Cardiac muscle cell (in vitro differentiated cells and primary cell): Measurements from ENCODE around the gene FAM193B. TPM values are rescaled to one million over a fixed set of nuclear protein-coding genes. Genes with fewer than 3 reads are reported as not detected.
"Not testable (repeated sequence)": the region's sequence is repeated elsewhere in the genome, so short reads cannot be mapped to it uniquely, and the experiment has no call there.

Experiments
- DNase-seq, 2 donors: peaks; one replicate each; pipeline versions ENCODE4 v3.0.0 to v3.0.0-alpha.2; 2010 to 2017; ENCODE audit warnings: low read depth in 1 of 2, low spot score in 1 of 2
- H3K27ac ChIP-seq: fragments of 200-600 bp; sonication (generic); 2 replicates; pipeline ENCODE4 v1.5.1; 2016
- H3K27me3 ChIP-seq: fragments of 200-600 bp; sonication (generic); 2 replicates; pipeline ENCODE4 v1.6.0; 2016; ENCODE audit warnings: control low read depth
- H3K36me3 ChIP-seq: fragments of 200-600 bp; sonication (generic); 2 replicates; pipeline ENCODE4 v1.5.1; 2016; ENCODE audit warnings: control low read depth
- H3K4me1 ChIP-seq: fragments of 200-600 bp; sonication (generic); 2 replicates; pipeline ENCODE4 v1.8.1; 2017; ENCODE audit warnings: low read depth, mild to moderate bottlenecking, mixed run types
- H3K4me3 ChIP-seq: fragments of 200-600 bp; sonication (generic); 2 replicates; pipeline ENCODE4 v1.5.1; 2016; ENCODE audit warnings: mild to moderate bottlenecking
- H3K9me3 ChIP-seq: fragments of 200-600 bp; sonication (generic); 2 replicates; pipeline ENCODE4 v1.5.1; 2017; ENCODE audit warnings: low read depth, mild to moderate bottlenecking, control low read depth
- polyA plus RNA-seq: library from polyadenylated mRNA; unstranded; fragments of >200 nt; fragmentation: Nextera tagmentation; extraction: Ambion mirVana; gene quantifications from 2 replicates; pipeline ENCODE4 v1.2.1, GENCODE V29; 2016
- total RNA-seq: library from RNA; depleted of rRNA; stranded (reverse); fragments of >200 nt; gene quantifications from 2 replicates; pipeline ENCODE4 v1.2.3, GENCODE V29; 2016
- TF ChIP-seq, protein P1 (sequence below): IDR thresholded peaks from 2 replicates; pipeline ENCODE4 v1.5.1; 2012; ENCODE audit warnings: low read depth, mild to moderate bottlenecking, low read length

Gene FAM193B
- total and polyA plus RNA-seq, 2 experiments from 2014 or later: 67.4 to 80.9 TPM

DNA sequence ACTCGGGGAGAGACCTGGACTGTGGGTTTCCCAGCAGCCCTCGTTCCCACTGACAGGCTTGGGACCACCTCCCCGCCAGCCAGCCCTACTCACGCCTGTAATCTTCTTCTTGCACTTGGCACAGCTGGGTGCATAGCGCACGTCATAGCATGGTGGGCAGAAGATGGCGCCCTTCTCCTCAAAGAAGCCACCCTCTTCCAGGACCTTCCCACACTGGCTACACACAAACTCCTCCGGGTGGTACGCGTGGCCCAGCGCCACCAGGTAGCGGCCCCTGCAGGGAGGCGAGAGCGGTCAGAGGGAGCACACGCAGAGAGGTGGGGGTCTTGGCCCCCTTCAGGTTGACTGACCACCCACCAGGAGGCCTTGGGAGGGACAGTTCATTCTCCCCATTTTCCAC is 66.4 kb downstream of the FAM193B start:
- no peaks in the 10 kb centered on the region for H3K9me3 ChIP-seq
- no peak for DNase-seq
- H3K36me3 ChIP-seq: peaks cover 65% of the 10 kb centered on the region
- no peaks in the 10 kb centered on the region for H3K4me1 ChIP-seq
- no peak overlapping the region for H3K27ac ChIP-seq
- TF ChIP-seq, protein P1, sequence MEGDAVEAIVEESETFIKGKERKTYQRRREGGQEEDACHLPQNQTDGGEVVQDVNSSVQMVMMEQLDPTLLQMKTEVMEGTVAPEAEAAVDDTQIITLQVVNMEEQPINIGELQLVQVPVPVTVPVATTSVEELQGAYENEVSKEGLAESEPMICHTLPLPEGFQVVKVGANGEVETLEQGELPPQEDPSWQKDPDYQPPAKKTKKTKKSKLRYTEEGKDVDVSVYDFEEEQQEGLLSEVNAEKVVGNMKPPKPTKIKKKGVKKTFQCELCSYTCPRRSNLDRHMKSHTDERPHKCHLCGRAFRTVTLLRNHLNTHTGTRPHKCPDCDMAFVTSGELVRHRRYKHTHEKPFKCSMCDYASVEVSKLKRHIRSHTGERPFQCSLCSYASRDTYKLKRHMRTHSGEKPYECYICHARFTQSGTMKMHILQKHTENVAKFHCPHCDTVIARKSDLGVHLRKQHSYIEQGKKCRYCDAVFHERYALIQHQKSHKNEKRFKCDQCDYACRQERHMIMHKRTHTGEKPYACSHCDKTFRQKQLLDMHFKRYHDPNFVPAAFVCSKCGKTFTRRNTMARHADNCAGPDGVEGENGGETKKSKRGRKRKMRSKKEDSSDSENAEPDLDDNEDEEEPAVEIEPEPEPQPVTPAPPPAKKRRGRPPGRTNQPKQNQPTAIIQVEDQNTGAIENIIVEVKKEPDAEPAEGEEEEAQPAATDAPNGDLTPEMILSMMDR: no peak
- H3K4me3 ChIP-seq: no peak overlapping the region
- no peaks in the 10 kb centered on the region for H3K27me3 ChIP-seq

DNA sequence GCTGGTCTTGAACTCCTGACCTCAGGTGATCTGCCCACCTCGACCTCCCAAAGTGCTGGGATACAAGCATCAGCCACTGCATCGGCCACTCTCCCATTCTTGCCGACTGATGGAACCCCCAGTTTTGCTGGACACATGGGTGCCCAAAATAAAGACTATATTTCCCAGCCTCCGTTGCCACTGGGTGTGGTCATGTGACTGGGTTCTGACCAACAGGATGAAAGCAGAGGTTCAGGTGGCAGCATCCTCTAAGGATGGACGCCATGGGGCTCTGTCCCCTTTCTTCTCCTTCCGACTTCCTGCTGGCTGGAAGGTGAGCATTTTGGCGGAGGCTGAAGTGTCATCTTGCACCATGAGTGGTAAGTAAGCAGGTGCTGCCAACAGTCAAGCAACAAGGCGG is 67.2 kb downstream of the FAM193B start:
- Histone ChIP-seq H3K27ac (no peak overlapping the region), H3K9me3 (no peaks in the 10 kb centered on the region), H3K36me3 (peaks cover 62% of the 10 kb centered on the region), H3K27me3 (no peaks in the 10 kb centered on the region), H3K4me1 (no peaks in the 10 kb centered on the region), H3K4me3 (no peak overlapping the region)
- TF ChIP-seq, protein P1: no peak
- DNase-seq: no peak

DNA sequence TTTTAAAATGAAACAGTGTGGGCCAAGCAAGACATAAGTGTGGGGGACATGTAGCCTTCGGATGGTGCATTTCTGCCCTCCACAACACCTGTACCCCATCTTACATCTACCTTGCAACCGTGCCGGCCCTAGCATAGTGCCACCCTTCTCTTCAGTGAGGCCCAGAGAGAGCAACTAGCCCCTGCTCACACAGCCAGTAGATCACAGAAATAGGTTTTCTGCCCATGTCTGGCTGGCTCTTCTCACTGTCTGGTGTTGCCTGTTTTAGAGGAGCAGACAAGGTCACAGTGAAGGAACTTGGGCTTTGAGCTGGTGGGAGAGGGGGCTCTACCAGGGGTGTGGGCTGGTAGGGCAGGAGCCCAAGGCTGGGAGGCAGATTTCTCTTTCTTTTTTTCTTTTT is 68.1 kb downstream of the FAM193B start:
- Histone ChIP-seq H3K4me1 (no peaks in the 10 kb centered on the region), H3K9me3 (no peaks in the 10 kb centered on the region), H3K27me3 (no peaks in the 10 kb centered on the region), H3K4me3 (no peak overlapping the region), H3K36me3 (peaks cover 61% of the 10 kb centered on the region), H3K27ac (no peak overlapping the region)
- DNase-seq: no peak
- TF ChIP-seq, protein P1: no peak

DNA sequence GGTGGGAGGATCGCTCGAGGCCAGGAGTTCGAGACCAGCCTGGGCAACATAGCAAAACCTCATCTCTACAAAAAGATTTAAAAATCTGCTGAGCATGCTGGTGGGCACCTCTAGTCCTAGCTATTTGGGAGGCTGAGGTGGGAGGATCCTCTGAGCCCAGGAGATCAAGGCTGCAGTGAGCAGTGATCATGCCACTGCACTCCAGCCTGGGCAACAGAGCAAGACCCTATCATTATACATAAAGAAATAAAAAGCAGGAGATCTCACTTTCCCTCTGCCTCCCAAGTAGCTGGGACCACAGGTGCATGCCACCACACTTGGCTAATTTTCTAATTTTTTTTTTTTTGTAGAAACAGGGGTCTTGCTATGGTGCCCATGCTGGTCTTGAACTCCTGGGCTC is 68.6 kb downstream of the FAM193B start:
- not testable (repeated sequence) for H3K4me1 ChIP-seq, H3K4me3 ChIP-seq, H3K27me3 ChIP-seq, DNase-seq, H3K9me3 ChIP-seq, H3K27ac ChIP-seq
- H3K36me3 ChIP-seq: peaks cover 56% of the 10 kb centered on the region

DNA sequence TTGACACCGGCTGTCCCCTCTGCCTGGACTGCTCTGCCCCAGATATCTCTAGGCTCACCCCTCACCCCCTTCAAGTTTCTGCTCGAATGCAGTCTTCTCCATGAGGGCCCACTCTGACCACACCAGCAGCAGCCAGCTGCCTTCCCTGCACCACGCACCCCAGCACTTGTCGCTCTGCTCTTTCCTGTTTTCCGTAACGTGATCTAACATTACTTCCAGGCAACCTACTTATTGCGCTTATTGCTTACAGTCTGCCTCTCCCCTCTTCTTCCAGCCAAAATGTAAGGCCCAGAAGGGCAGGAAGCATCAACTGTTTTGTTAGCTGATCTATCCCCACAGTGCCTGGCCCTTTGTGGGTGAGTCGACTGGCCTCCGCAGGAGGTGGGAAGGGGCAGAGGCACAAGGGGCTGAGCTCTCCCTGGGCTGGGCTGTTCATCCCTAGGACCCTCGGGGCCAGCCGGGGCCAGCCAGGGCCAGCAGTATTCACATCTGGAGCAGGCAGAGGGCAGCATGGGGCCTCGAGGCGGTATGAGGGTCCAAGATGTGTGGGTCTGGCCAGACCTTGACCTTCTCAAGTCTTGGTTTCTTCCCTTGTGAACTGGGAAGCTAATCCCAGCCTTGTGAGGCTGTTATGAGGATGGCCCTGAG is 69.3 kb downstream of the FAM193B start:
- Histone ChIP-seq H3K4me1 (peaks cover 1% of the 10 kb centered on the region), H3K27me3 (no peaks in the 10 kb centered on the region), H3K36me3 (peaks cover 51% of the 10 kb centered on the region), H3K9me3 (no peaks in the 10 kb centered on the region), H3K27ac (no peak overlapping the region), H3K4me3 (no peak overlapping the region)
- no peak for DNase-seq
- TF ChIP-seq, protein P1: no peak

DNA sequence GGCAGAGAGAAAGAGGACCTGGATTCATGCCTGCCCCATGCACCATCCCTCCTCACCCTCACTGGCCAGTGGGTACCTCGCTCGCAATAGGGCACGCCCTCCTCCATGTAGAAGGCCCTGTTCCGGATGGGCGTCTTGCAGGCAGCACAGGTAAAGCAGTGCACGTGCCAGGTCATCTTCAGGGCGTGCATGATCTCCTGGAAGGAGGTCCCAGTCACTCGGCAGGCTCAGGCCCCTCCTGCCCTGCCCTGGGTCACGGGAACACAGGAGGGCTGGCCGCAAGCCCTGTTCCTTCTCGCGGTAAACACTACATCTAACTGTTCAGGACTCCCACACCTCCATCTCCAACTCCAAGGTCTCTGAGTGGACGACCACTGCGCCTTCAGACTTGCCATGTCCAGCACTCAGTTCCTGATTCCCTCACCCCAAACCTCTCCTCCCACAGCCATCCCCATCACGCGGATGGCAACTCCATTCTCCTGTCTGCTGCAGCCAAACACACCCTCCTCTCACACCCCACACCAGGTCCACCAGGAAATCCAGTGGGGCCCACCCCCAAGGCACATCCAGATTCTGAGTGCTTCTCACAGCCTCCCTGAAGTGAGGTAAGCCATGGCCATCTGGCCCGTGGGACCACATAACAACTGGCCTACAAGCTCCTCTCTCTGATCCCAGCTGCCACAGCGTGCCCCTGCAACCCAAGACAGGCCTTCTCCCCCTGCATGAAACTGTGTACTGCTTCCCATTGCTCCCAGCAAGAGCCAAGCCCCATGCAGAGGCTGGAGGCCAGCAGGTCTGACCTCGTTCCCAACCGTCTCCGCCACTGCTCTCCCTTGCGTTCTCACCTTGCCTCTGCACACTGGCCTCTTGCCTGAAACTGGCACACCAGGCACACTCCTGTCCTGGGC is 70.1 kb downstream of the FAM193B start:
- no peak overlapping the region for H3K4me3 ChIP-seq
- no peaks in the 10 kb centered on the region for H3K9me3 ChIP-seq
- H3K4me1 ChIP-seq: peaks cover 8% of the 10 kb centered on the region
- TF ChIP-seq, protein P1: no peak
- peaks cover 44% of the 10 kb centered on the region for H3K36me3 ChIP-seq
- no peaks in the 10 kb centered on the region for H3K27me3 ChIP-seq
- no peak for DNase-seq
- no peak overlapping the region for H3K27ac ChIP-seq
